HEK293T (cell line): ENCODE data around the gene PRRC2B.

Source experiments
- ARNT ChIP-seq: fragments of 450-650 bp; IDR thresholded peaks from 2 replicates; pipeline ENCODE4 v1.6.1; 2017; ENCODE audit warnings: mild to moderate bottlenecking
- BHLHE40 ChIP-seq: fragments of 450-650 bp; IDR thresholded peaks from 2 replicates; pipeline ENCODE4 v1.6.1; 2016; ENCODE audit warnings: mild to moderate bottlenecking, moderate library complexity, borderline replicate concordance
- ELF4 ChIP-seq: fragments of 450-650 bp; IDR thresholded peaks from 2 replicates; pipeline ENCODE4 v1.6.1; 2017; ENCODE audit warnings: antibody characterized with exemption
- FOXA1 ChIP-seq: fragments of 450-650 bp; IDR thresholded peaks from 2 replicates; pipeline ENCODE4 v1.6.1; 2016; ENCODE audit warnings: mild to moderate bottlenecking
- FOXK2 ChIP-seq: fragments of 450-650 bp; IDR thresholded peaks from 2 replicates; pipeline ENCODE4 v1.6.1; 2016; ENCODE audit warnings: mild to moderate bottlenecking
- FOXM1 ChIP-seq: fragments of 450-650 bp; IDR thresholded peaks from 2 replicates; pipeline ENCODE4 v1.6.1; 2017; ENCODE audit warnings: mild to moderate bottlenecking, borderline replicate concordance
- HDGF ChIP-seq: fragments of 450-650 bp; IDR thresholded peaks from 2 replicates; pipeline ENCODE4 v1.6.1; 2017; ENCODE audit warnings: antibody characterized with exemption, borderline replicate concordance
- L3MBTL2 ChIP-seq: fragments of 450-650 bp; conservative IDR thresholded peaks from 2 replicates; pipeline ENCODE4 v1.6.1; 2016; ENCODE audit warnings: mild to moderate bottlenecking
- NFRKB ChIP-seq: fragments of 450-650 bp; IDR thresholded peaks from 2 replicates; pipeline ENCODE4 v1.6.1; 2016; ENCODE audit warnings: mild to moderate bottlenecking, moderate library complexity
- PKNOX1 ChIP-seq: fragments of 450-650 bp; IDR thresholded peaks from 2 replicates; pipeline ENCODE4 v1.6.1; 2016
- SP1 ChIP-seq: fragments of 450-650 bp; IDR thresholded peaks from 2 replicates; pipeline ENCODE4 v1.6.1; 2017
- SUZ12 ChIP-seq: fragments of 450-650 bp; IDR thresholded peaks from 2 replicates; pipeline ENCODE4 v1.6.1; 2016; ENCODE audit warnings: mild to moderate bottlenecking
- ZNF384 ChIP-seq: fragments of 450-650 bp; IDR thresholded peaks from 2 replicates; pipeline ENCODE4 v1.6.1; 2016

- TF ChIP-seq ARNT, result no peak
- TF ChIP-seq ELF4, result no peak
- TF ChIP-seq FOXK2, result no peak
- no peak for TF ChIP-seq SUZ12
- TF ChIP-seq HDGF, result no peak
- TF ChIP-seq FOXA1, result no peak
- TF ChIP-seq ZNF384, result no peak
- TF ChIP-seq L3MBTL2, result no peak
- TF ChIP-seq BHLHE40, result no peak
- TF ChIP-seq SP1, result no peak
- TF ChIP-seq NFRKB, result no peak
- TF ChIP-seq FOXM1, result no peak
- no peak for TF ChIP-seq PKNOX1
Observed at GRCh38 chr9:131434673-131435072, 40.8 kb downstream of the PRRC2B start.
